Measurements from ENCODE around the gene SERPINA4. TPM values are rescaled to one million over a fixed set of nuclear protein-coding genes. Genes with fewer than 3 reads are reported as not detected.

SERPINA4 gene
- total and polyA plus RNA-seq, 8 donors, result 51.5 to 119 (median 64.4) TPM

- no peak for TF ChIP-seq CTCF (IDR thresholded peaks at IDR 0.05)
- Histone ChIP-seq H3K9me3 (no peaks in the 10 kb centered on the region), H3K4me3 (no peak overlapping the region), H3K27me3 (no peaks in the 10 kb centered on the region), H3K4me1 (no peaks in the 10 kb centered on the region), H3K36me3 (no peaks in the 10 kb centered on the region), H3K27ac (no peak overlapping the region)
- DNase-seq, result no peak
- 83 to 84% methylated on average over 8 of the region's 8 CpGs for WGBS, 2 donors
- no peak for ATAC-seq
- intact Hi-C loops (cut with DNase I), result no loop called here
- FAIRE-seq, result no peak
Observed at GRCh38 chr14:94523265-94523664, 38.0 kb upstream of the SERPINA4 start.

- no peak for FAIRE-seq
- no peaks in the 10 kb centered on the region for H3K36me3 ChIP-seq
- DNase-seq, result no peak
- 63 to 68% methylated on average over 3 of the region's 3 CpGs for WGBS, 2 donors
- intact Hi-C loops (cut with DNase I), result no loop called here
- no peak for TF ChIP-seq CTCF (IDR thresholded peaks at IDR 0.05)
- no peak overlapping the region for H3K4me3 ChIP-seq
- no peak overlapping the region for H3K27ac ChIP-seq
- ATAC-seq, result no peak
- H3K27me3 ChIP-seq, result no peaks in the 10 kb centered on the region
- H3K9me3 ChIP-seq, result no peaks in the 10 kb centered on the region
- no peaks in the 10 kb centered on the region for H3K4me1 ChIP-seq
Observed at GRCh38 chr14:94524093-94524492, 37.1 kb upstream of the SERPINA4 start.

GRCh38 chr14:94531187-94531586, 30.1 kb upstream of the SERPINA4 start:
- intact Hi-C loops (cut with DNase I), result no loop called here
- TF ChIP-seq CTCF (IDR thresholded peaks at IDR 0.05), result no peak
- ATAC-seq (no peak), DNase-seq (no peak), FAIRE-seq (no peak)
- Histone ChIP-seq H3K9me3 (no peaks in the 10 kb centered on the region), H3K36me3 (no peaks in the 10 kb centered on the region), H3K27ac (no peak overlapping the region), H3K4me1 (no peaks in the 10 kb centered on the region), H3K4me3 (no peak overlapping the region), H3K27me3 (no peaks in the 10 kb centered on the region)

- FAIRE-seq, result no peak
- Histone ChIP-seq H3K27me3 (no peaks in the 10 kb centered on the region), H3K4me3 (no peak overlapping the region), H3K27ac (no peak overlapping the region), H3K4me1 (no peaks in the 10 kb centered on the region), H3K36me3 (no peaks in the 10 kb centered on the region), H3K9me3 (no peaks in the 10 kb centered on the region)
- WGBS, 2 donors, result 65 to 68% methylated on average over 2 of the region's 2 CpGs
- no peak for TF ChIP-seq CTCF (IDR thresholded peaks at IDR 0.05)
- intact Hi-C loops (cut with DNase I), result no loop called here
- no peak for DNase-seq
- no peak for ATAC-seq
Observed at GRCh38 chr14:94532447-94532846, 28.8 kb upstream of the SERPINA4 start.

GRCh38 chr14:94535506-94535905, 25.7 kb upstream of the SERPINA4 start:
- Histone ChIP-seq H3K4me1 (peaks cover 0 to 3% (median 0%) of the 10 kb centered on the region in 3 donors), H3K27ac (no peak overlapping the region), H3K27me3 (no peaks in the 10 kb centered on the region), H3K36me3 (no peaks in the 10 kb centered on the region), H3K9me3 (no peaks in the 10 kb centered on the region), H3K4me3 (no peak overlapping the region)
- no peak for TF ChIP-seq CTCF (IDR thresholded peaks at IDR 0.05)
- ATAC-seq (no peak), FAIRE-seq (no peak), DNase-seq (no peak)
- intact Hi-C loops (cut with DNase I), result no loop called here
- WGBS, 2 donors, result 72 to 79% methylated on average over 3 of the region's 3 CpGs
